ENCODE results near the gene CREBZF. TPM values are rescaled to one million over a fixed set of nuclear protein-coding genes. Genes with fewer than 3 reads are reported as not detected.

CREBZF gene
- total RNA-seq, 1 donor from 2014 or later = 27.4 TPM

- Mint-ChIP-seq H3K4me3 (ENCODE audit: unreplicated experiment) (no peak overlapping the region), H3K4me1 (ENCODE audit: low read depth) (peaks cover 20% of the 10 kb centered on the region), H3K27ac (ENCODE audit: unreplicated experiment) (no peak overlapping the region), H3K36me3 (ENCODE audit: low read depth) (peaks cover 4% of the 10 kb centered on the region), H3K9me3 (ENCODE audit: low read depth) (no peaks in the 10 kb centered on the region), H3K27me3 (ENCODE audit: low read depth) (no peaks in the 10 kb centered on the region)
- TF ChIP-seq CTCF (IDR thresholded peaks at IDR 0.05) = no peak
- no peak for DNase-seq (ENCODE audit: low spot score)
Observed at GRCh38 chr11:85651118-85651517, 13.8 kb downstream of the CREBZF start.

- Mint-ChIP-seq H3K9me3 (ENCODE audit: low read depth) (no peaks in the 10 kb centered on the region), H3K27ac (ENCODE audit: unreplicated experiment) (peak within 1 kb of the TSS; percentile 99), H3K36me3 (ENCODE audit: low read depth) (peaks cover 2% of the 10 kb centered on the region), H3K4me1 (ENCODE audit: low read depth) (peaks cover 20% of the 10 kb centered on the region), H3K4me3 (ENCODE audit: unreplicated experiment) (peak within 1 kb of the TSS; percentile 96), H3K27me3 (ENCODE audit: low read depth) (peaks cover 13% of the 10 kb centered on the region)
- TF ChIP-seq CTCF (IDR thresholded peaks at IDR 0.05) = no peak
- DNase-seq (ENCODE audit: low spot score) = peak; percentile 93
Observed at GRCh38 chr11:85647604-85648299, 17.2 kb downstream of the CREBZF start, which contains the start of gene TMEM126A. TMEM126A (plus strand) TSS chr11:85647967; CDS start chr11:85650256, 2,289 bp downstream.

- Mint-ChIP-seq H3K4me3 (ENCODE audit: unreplicated experiment) (peak overlapping the region; percentile 96), H3K27me3 (ENCODE audit: low read depth) (peaks cover 18% of the 10 kb centered on the region), H3K9me3 (ENCODE audit: low read depth) (no peaks in the 10 kb centered on the region), H3K36me3 (ENCODE audit: low read depth) (no peaks in the 10 kb centered on the region), H3K27ac (ENCODE audit: unreplicated experiment) (peak overlapping the region; percentile 99), H3K4me1 (ENCODE audit: low read depth) (peaks cover 20% of the 10 kb centered on the region)
- DNase-seq (ENCODE audit: low spot score) = no peak
- TF ChIP-seq CTCF (IDR thresholded peaks at IDR 0.05) = no peak
Observed at GRCh38 chr11:85647078-85647477, 17.9 kb downstream of the CREBZF start.

DNA sequence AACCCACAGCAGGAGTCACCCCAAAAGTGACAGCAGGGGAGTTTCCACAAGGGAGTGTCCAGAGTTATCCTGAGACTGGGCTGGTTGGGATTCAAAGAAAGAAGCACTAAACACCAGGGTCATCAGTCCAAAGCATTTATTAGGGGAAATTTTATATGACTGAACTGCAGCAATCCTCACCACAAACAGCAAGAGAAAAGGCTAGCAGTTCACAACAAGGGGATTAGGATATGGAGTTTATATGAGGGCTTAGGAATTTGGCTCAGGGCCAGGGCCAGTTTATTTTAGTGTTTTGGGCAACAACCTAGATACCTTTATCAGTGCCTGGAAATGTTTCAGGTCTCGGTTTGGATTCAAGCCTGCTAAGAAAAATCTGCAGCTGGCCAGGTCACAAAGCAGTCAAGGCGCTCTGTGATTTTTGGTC lies 21.7 kb downstream of the CREBZF start:
- Mint-ChIP-seq H3K27me3 (ENCODE audit: low read depth) (peaks cover 33% of the 10 kb centered on the region), H3K4me3 (ENCODE audit: unreplicated experiment) (no peak overlapping the region), H3K4me1 (ENCODE audit: low read depth) (peaks cover 4% of the 10 kb centered on the region), H3K9me3 (ENCODE audit: low read depth) (no peaks in the 10 kb centered on the region), H3K36me3 (ENCODE audit: low read depth) (peaks cover 7% of the 10 kb centered on the region), H3K27ac (ENCODE audit: unreplicated experiment) (no peak overlapping the region)
- no peak for TF ChIP-seq CTCF (IDR thresholded peaks at IDR 0.05)
- DNase-seq (ENCODE audit: low spot score) = no peak

DNA sequence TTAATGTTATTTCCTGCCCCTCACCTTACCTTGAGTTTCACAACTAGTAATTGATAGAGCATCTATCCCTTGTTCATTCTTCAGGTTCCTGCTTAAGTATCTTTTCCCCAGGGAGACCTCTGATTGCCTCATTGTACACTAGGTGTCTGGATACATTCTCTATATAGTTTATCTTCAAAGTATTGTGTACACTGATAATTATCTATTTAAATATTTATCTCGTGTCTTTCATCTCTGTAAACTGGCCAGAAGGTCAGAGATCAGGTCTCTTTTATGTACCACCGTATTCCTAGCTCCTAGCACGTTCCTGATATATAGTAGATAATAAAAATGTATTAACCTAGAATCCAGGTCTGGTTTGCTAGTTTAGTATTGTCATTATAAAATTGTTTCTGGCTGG lies 30.2 kb downstream of the CREBZF start:
- H3K36me3 Mint-ChIP-seq (ENCODE audit: low read depth) = peaks cover 18% of the 10 kb centered on the region

More for the DNA sequence above, 30.2 kb downstream of the CREBZF start:
- Mint-ChIP-seq H3K4me3 (ENCODE audit: unreplicated experiment) (no peak overlapping the region), H3K9me3 (ENCODE audit: low read depth) (no peaks in the 10 kb centered on the region), H3K27me3 (ENCODE audit: low read depth) (no peaks in the 10 kb centered on the region), H3K27ac (ENCODE audit: unreplicated experiment) (no peak overlapping the region), H3K4me1 (ENCODE audit: low read depth) (peaks cover 2% of the 10 kb centered on the region)
- no peak for DNase-seq (ENCODE audit: low spot score)
- no peak for TF ChIP-seq CTCF (IDR thresholded peaks at IDR 0.05)

Measured in chondrocyte (in vitro differentiated cells).